HG03045 (cell line): ENCODE measurements around the gene UBXN10.

Experiments
- ATAC-seq: cut with Tn5 transposase; IDR thresholded peaks from one replicate; pipeline ENCODE4 v1.9.1; 2021; ENCODE audit warnings: mild to moderate bottlenecking, moderate library complexity; ENCODE audit not compliant: unreplicated experiment

Gene UBXN10

DNA sequence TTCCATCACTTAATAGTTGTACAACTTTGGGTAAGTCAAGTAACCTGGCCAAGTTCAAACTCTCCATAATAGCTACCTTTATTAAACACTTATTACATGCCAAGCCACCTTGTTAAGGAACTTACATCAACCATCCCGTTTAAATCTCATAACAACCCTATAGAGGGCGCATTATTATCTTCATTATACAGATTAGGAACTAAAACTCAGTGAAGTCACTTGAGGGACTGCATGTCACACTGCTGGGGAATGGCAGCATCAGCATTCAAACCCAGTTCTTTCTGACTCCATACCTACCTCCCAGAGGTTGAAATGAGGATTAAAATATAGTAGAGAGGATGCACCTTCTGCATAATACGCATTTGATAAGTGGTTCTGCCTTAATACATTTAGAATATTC, 47.5 kb downstream of the UBXN10 start:
- no peak for ATAC-seq

DNA sequence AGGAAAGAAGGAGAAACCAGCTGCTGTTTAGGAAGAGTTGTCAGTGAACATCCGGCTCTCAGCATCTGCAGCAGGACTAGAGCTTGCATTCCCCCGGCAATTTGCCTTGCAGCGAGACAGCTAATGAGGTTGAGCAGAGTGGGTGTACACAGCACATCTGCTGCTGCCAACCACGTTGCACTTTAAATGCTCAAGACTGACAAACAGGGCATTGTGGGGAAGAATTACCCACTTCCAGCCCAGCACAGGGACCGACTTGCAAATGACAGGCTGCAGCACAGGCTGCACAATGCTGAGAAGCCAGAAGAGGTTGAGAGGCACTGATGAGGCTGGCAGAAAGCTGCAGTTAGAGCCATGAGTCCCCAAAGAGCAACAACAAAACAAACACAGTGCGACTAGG, 48.0 kb downstream of the UBXN10 start:
- ATAC-seq = no peak

DNA sequence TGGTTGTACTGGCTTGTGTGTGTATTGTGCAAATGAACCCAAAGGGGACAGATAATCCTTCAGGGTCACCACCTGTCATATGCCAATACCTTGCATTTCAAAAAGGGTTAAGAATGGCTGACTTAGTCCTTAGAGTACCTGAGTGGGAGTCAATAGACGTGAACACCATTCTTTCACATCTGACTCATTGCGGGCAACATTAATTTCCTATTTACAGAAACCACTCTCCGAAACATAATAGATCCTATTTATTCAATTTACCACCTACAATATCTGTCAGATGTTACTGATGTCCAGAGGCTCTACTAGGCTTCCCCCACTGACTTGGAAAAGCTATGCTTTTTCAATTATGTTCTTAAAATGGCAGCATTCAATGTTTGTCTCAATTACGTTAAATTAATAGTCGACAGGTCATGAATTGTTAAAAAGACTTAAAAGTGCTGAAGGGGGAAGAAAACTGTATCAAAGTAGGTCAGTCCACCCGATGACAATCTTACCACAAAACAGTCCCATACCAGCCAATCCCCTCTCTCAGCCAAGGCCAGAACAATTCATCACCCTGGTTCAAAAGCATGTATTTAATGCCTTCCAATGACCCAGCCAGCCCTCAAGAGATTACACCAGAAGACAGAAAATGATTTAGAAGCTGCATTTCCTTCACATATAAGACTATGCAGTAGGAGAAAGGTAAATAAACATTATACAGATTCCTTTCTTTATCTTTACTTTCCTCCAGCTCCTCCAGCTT, 49.1 kb downstream of the UBXN10 start:
- no peak for ATAC-seq

DNA sequence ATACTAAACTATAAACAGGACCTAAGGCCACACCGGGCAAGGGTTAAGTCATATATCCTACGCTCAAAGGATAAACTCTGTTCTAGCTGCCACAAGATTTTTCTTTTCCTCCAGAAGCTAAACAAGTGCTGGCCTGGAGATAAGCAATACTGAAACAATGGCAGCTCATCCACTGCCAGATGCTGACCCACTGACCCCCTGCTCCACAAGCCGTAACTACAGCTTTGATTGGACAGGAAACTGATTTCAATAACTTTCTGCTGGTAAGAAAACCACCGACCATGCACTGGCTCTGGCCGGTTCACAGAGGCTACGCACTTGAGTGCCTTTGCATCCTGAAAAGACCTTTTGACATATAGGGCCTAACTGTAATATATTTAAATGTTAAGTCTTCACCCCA, 51.8 kb downstream of the UBXN10 start:
- ATAC-seq = no peak

DNA sequence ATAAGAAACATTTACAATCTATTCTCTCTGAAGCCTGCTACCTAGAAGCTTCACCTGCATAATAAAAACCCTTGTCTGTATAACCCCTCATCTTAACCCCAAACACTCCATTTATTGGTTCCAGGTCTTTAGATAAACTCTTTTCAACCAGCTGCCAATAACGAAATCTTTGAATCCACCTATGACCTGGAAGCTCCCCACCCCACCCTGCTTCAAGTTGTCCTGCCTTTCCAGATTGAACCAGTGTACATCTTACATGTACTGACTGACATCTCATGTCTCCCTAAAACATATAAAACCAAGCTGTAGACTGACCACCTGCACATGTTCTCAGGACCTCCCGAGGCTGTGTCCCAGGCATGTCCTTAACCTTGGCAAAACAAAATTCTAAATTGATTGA, 54.1 kb downstream of the UBXN10 start:
- ATAC-seq = no peak

DNA sequence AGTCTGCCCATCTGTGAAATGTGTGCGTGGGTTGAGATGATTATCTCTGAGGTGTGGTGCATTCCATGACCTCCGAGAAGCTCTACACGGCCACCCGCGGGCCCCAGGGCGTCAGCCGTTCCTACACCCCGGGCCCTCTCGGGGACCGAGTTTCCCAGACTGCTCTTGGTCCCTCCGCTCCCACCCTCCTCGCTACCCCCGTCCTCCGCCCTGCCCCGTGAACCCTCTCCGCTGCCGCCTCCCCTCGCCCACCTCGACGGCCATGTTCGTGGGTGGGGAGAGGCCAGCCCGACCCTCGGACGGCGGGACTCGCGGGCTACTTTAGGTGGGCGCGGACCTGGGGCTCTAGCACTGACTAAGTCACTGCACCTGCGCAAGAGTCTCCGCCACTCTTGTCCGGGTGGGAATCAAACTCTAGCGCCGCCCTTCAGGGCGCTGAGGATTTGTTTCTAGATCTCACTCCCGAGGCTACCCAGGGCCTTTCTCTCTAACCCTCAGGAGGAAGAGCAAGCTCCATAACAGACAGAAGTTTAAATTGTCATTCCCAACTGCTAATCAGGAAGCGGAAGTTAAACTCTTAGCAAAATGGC, 57.1 kb downstream of the UBXN10 start:
- no peak for ATAC-seq
